ENCODE data around the gene KLHDC9.
"Not testable (repeated sequence)": the region's sequence is repeated elsewhere in the genome, so short reads cannot be mapped to it uniquely, and the experiment has no call there.

KLHDC9 gene

GRCh38 chr1:161113915-161114314, 15.8 kb downstream of the KLHDC9 start:
- TF ChIP-seq CTCF (IDR thresholded peaks at IDR 0.05; ENCODE audit: insufficient read depth, low read depth, low read length, missing control alignments): no peak
- H3K4me3 ChIP-seq (ENCODE audit: low read length): no peak overlapping the region

GRCh38 chr1:161114556-161114955, 16.4 kb downstream of the KLHDC9 start:
- no peak for TF ChIP-seq CTCF (IDR thresholded peaks at IDR 0.05; ENCODE audit: insufficient read depth, low read depth, low read length, missing control alignments)
- no peak for DNase-seq (ENCODE audit: low read depth)
- no peak overlapping the region for H3K4me3 ChIP-seq (ENCODE audit: low read length)

More at GRCh38 chr1:161113915-161114314, 15.8 kb downstream of the KLHDC9 start:
- no peak for DNase-seq (ENCODE audit: low read depth)

- DNase-seq (ENCODE audit: low read depth): peak; percentile 99
- no peak overlapping the region for H3K4me3 ChIP-seq (ENCODE audit: low read length)
- TF ChIP-seq CTCF (IDR thresholded peaks at IDR 0.05; ENCODE audit: insufficient read depth, low read depth, low read length, missing control alignments): no peak
Measured at GRCh38 chr1:161115132-161115711, 17.1 kb downstream of the KLHDC9 start.

GRCh38 chr1:161115961-161116360, 17.8 kb downstream of the KLHDC9 start:
- H3K4me3 ChIP-seq (ENCODE audit: low read length); DNase-seq (ENCODE audit: low read depth): not testable (repeated sequence)

GRCh38 chr1:161117759-161118581, 19.8 kb downstream of the KLHDC9 start, which contains the start of the genes NIT1 and PFDN2:
NIT1 (plus strand) TSS chr1:161118105; CDS start chr1:161118177, 72 bp downstream.
PFDN2 (minus strand) TSS chr1:161118037; CDS start chr1:161118026, 11 bp downstream.
- peak within 1 kb of the TSS; percentile 97 for H3K4me3 ChIP-seq (ENCODE audit: low read length)
- peak; percentile 89 for DNase-seq (ENCODE audit: low read depth)
- TF ChIP-seq CTCF (IDR thresholded peaks at IDR 0.05; ENCODE audit: insufficient read depth, low read depth, low read length, missing control alignments): no peak

DNA sequence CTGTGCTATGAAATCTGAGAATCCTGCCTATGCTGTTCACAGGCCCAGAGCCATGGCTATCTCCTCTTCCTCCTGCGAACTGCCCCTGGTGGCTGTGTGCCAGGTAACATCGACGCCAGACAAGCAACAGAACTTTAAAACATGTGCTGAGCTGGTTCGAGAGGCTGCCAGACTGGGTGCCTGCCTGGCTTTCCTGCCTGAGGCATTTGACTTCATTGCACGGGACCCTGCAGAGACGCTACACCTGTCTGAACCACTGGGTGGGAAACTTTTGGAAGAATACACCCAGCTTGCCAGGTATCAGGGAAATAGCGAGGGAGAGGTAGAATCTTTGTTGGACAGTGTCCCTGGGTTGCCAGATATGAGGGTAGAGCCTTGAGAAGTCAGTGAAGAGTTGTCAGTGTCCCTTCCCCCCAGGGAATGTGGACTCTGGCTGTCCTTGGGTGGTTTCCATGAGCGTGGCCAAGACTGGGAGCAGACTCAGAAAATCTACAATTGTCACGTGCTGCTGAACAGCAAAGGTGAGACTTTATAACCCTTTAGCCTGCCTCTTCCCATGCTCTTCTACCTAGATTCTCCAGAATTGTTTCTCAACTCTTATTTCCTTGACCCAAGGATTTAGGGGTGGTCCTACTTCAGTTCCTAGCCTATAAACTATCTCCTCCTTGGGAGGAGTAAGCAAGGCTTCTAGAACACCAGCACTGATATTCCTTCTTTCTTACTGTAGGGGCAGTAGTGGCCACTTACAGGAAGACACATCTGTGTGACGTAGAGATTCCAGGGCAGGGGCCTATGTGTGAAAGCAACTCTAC, 21.1 kb downstream of the KLHDC9 start:
- H3K4me3 ChIP-seq (ENCODE audit: low read length): peak overlapping the region; percentile 97
- TF ChIP-seq CTCF (IDR thresholded peaks at IDR 0.05; ENCODE audit: insufficient read depth, low read depth, low read length, missing control alignments): peak; percentile 64
- DNase-seq (ENCODE audit: low read depth): peak; percentile 96
